B cell (primary cell): ENCODE results near the gene AKR1A1. TPM values are rescaled to one million over a fixed set of nuclear protein-coding genes. Genes with fewer than 3 reads are reported as not detected.

Source experiments
- ATAC-seq: fragments of 200-7000 bp; cut with Tn5 transposase; one replicate; pipeline ENCODE4 v1.10.0; 2021; ENCODE audit warnings: low read depth, mild to moderate bottlenecking, moderate number of reproducible peaks, moderate library complexity
- CTCF ChIA-PET: fragments of 350-600 bp; sonication (Branson Sonifier 250); formaldehyde crosslinking; loops from one replicate; lab custom pipeline; 2021; ENCODE audit warnings: antibody characterized with exemption, inconsistent platforms; lab: Charles Lee
- POLR2A ChIA-PET: fragments of 350-600 bp; sonication (Branson Sonifier 250); formaldehyde crosslinking; loops from one replicate; lab custom pipeline; 2021; ENCODE audit warnings: antibody characterized with exemption; lab: Charles Lee
- DNase-seq: peaks from one replicate; pipeline ENCODE4 v3.0.0; 2013
- H2AFZ ChIP-seq: 2 replicates; pipeline ENCODE4 v1.6.1; 2012; ENCODE audit warnings: mild to moderate bottlenecking, low read depth, low read length; ENCODE audit not compliant: insufficient read depth, poor library complexity, severe bottlenecking
- H3K27ac ChIP-seq, 2 donors: 1 replicate in 1 of 2; 2 replicates in 1 of 2; pipeline ENCODE4 v1.5.1; 2012 to 2013; ENCODE audit warnings: low read length in 2 of 2, mild to moderate bottlenecking in 2 of 2, moderate library complexity in 1 of 2
- H3K27me3 ChIP-seq, 4 experiments: fragments of 200-600 bp in 1 of 4; sonication (generic) in 1 of 4; replicated peaks in 1 of 4; 1 replicate in 2 of 4; 2 replicates in 2 of 4; pipeline versions ENCODE4 v1.6.1 to v1.7.0; 2013 to 2016; ENCODE audit warnings: low read length in 3 of 4, mild to moderate bottlenecking in 2 of 4, mixed read lengths in 1 of 4, moderate library complexity in 1 of 4; ENCODE audit not compliant: insufficient read depth in 4 of 4, control insufficient read depth in 3 of 4; ENCODE audit errors: control extremely low read depth in 1 of 4
- H3K36me3 ChIP-seq, 2 experiments: replicated peaks in 1 of 2; 1 replicate in 1 of 2; 2 replicates in 1 of 2; pipeline versions ENCODE4 v1.6.1 to v1.7.1; 2013; ENCODE audit warnings: low read length in 1 of 2; ENCODE audit not compliant: insufficient read depth in 2 of 2, control insufficient read depth in 1 of 2; ENCODE audit errors: control extremely low read depth in 1 of 2, extremely low read depth in 1 of 2
- H3K4me1 ChIP-seq, 2 donors: fragments of 200-600 bp in 1 of 2; sonication (generic) in 1 of 2; 1 replicate in 1 of 2; 2 replicates in 1 of 2; pipeline versions ENCODE4 v1.5.1 to v1.6.1; 2013 to 2017; ENCODE audit warnings: low read length in 2 of 2; ENCODE audit not compliant: control insufficient read depth in 2 of 2, insufficient read depth in 2 of 2
- H3K4me2 ChIP-seq: replicated peaks from 2 replicates; pipeline ENCODE3; 2012; ENCODE audit warnings: mild to moderate bottlenecking, low read depth, low read length; ENCODE audit not compliant: poor library complexity, severe bottlenecking
- H3K4me3 ChIP-seq, 5 experiments: fragments of 200-600 bp in 1 of 5; sonication (generic) in 1 of 5; 1 replicate in 3 of 5; 2 replicates in 2 of 5; pipeline versions ENCODE4 v1.5.1 to v1.7.0; 2011 to 2016; ENCODE audit warnings: low read length in 4 of 5, mild to moderate bottlenecking in 4 of 5, low read depth in 2 of 5, control low read depth in 1 of 5, moderate library complexity in 1 of 5; ENCODE audit not compliant: insufficient read depth in 1 of 5; ENCODE audit errors: control extremely low read depth in 1 of 5, extremely low read depth in 1 of 5
- H3K79me2 ChIP-seq: fragments of 200-600 bp; sonication (generic); one replicate; pipeline ENCODE4 v1.6.0; 2016; ENCODE audit warnings: low read length; ENCODE audit not compliant: control insufficient read depth, insufficient read depth
- H3K9ac ChIP-seq: fragments of 200-600 bp; sonication (generic); 2 replicates; pipeline ENCODE4 v1.6.1; 2017; ENCODE audit warnings: mild to moderate bottlenecking, low read length, moderate library complexity
- H3K9me3 ChIP-seq, 3 donors: one replicate each; pipeline versions ENCODE4 v1.6.1 to v1.7.1; 2013; ENCODE audit warnings: low read length in 2 of 3; ENCODE audit not compliant: control insufficient read depth in 2 of 3, insufficient read depth in 1 of 3; ENCODE audit errors: control extremely low read depth in 1 of 3
- H4K20me1 ChIP-seq: 2 replicates; pipeline ENCODE4 v1.6.0; 2012; ENCODE audit warnings: mild to moderate bottlenecking, low read length; ENCODE audit not compliant: insufficient read depth, control insufficient read depth, poor library complexity, severe bottlenecking
- H3K27ac Mint-ChIP-seq: one replicate; pipeline ENCODE4 v1.8.0; 2021; ENCODE audit warnings: mixed read lengths
- H3K27me3 Mint-ChIP-seq: one replicate; pipeline ENCODE4 v1.8.0; 2021; ENCODE audit warnings: mixed read lengths
- H3K4me1 Mint-ChIP-seq: one replicate; pipeline ENCODE4 v1.8.0; 2021; ENCODE audit warnings: mixed read lengths
- H3K4me3 Mint-ChIP-seq: one replicate; pipeline ENCODE4 v1.8.0; 2021; ENCODE audit warnings: mixed read lengths
- H3K9me3 Mint-ChIP-seq: one replicate; pipeline ENCODE4 v1.8.0; 2022; ENCODE audit warnings: mixed read lengths; ENCODE audit not compliant: insufficient read depth
- CTCF ChIP-seq: fragments of 200-600 bp; IDR thresholded peaks from one replicate; pipeline ENCODE4 v1.8.0; 2022; ENCODE audit warnings: antibody characterized with exemption, mild to moderate bottlenecking
- EZH2 ChIP-seq: IDR thresholded peaks from 2 replicates; pipeline ENCODE4 v1.6.1; 2012; ENCODE audit warnings: borderline replicate concordance, low read depth, mild to moderate bottlenecking, moderate library complexity, low read length; ENCODE audit not compliant: insufficient read depth, poor library complexity, severe bottlenecking
- WGBS: methylation state at CpG from one replicate; pipeline ENCODE4 v1.1.5; 2013; ENCODE audit warnings: missing lambda C conversion rate; ENCODE audit not compliant: insufficient coverage; 5-methylcytosine and 5-hydroxymethylcytosine counted together
- intact Hi-C: fragments of 100-400 bp; cut with micrococcal nuclease; formaldehyde crosslinking; loops from one replicate; pipeline ENCODE4 v1.10.0; 2022
- polyA plus RNA-seq: library from polyadenylated mRNA; depleted of rRNA; stranded (reverse); fragments of >200 nt; gene quantifications from 2 replicates; pipeline ENCODE4 v1.2.3, GENCODE V29; 2012
- total RNA-seq, 2 donors: library from RNA; stranded (reverse); fragments of 120-200 nt in 1 of 2; gene quantifications; 1 replicate in 1 of 2; 2 replicates in 1 of 2; pipeline versions ENCODE4 v1.2.3 to v1.2.4, GENCODE V29; 2013 to 2022

AKR1A1 gene
- total and polyA plus RNA-seq, 2 donors (not counting 1 experiment from before 2014, with no cell fraction given), result 145 to 163 TPM

GRCh38 chr1:45604239-45604638 lies 53.6 kb downstream of the AKR1A1 start:
- Histone ChIP-seq H3K4me1 (peaks cover 23 to 24% of the 10 kb centered on the region in 2 donors), H2AFZ (no peak overlapping the region), H3K4me2 (no peak overlapping the region), H3K9me3 (no peaks in the 10 kb centered on the region), H4K20me1 (peaks cover 24% of the 10 kb centered on the region), H3K4me3 (no peak overlapping the region), H3K36me3 (peaks cover 2 to 46% of the 10 kb centered on the region in 2 experiments), H3K79me2 (peaks cover 62% of the 10 kb centered on the region), H3K27me3 (no peaks in the 10 kb centered on the region), H3K9ac (no peak overlapping the region), H3K27ac (no peak overlapping the region)
- no CpG with 5 or more reads among the region's 2 CpGs for WGBS
- CTCF ChIA-PET, result no interaction called here
- Mint-ChIP-seq H3K27ac (no peak overlapping the region), H3K27me3 (no peaks in the 10 kb centered on the region), H3K4me1 (peaks cover 36% of the 10 kb centered on the region), H3K4me3 (no peak overlapping the region), H3K9me3 (no peaks in the 10 kb centered on the region)
- POLR2A ChIA-PET, result interaction anchor here (0.6 kb wide), 1 partner anchor 815 kb away, joined by 3 read pairs; no protein-coding TSS in a partner anchor
- TF ChIP-seq EZH2 (no peak), CTCF (no peak)
- ATAC-seq (no peak), DNase-seq (no peak)
- intact Hi-C loops, result no loop called here

- H3K4me1 Mint-ChIP-seq, result peaks cover 42% of the 10 kb centered on the region
- H3K4me1 ChIP-seq, result peaks cover 25 to 35% of the 10 kb centered on the region in 2 donors
- intact Hi-C loops, result no loop called here
- H3K4me3 Mint-ChIP-seq, result peak overlapping the region; percentile 31
- H4K20me1 ChIP-seq, result peaks cover 21% of the 10 kb centered on the region
- DNase-seq (peak; percentile 8), ATAC-seq (no peak)
- H3K9ac ChIP-seq, result no peak overlapping the region
- peaks cover 3 to 52% of the 10 kb centered on the region in 2 experiments for H3K36me3 ChIP-seq
- H3K9me3 Mint-ChIP-seq, result no peaks in the 10 kb centered on the region
- ChIA-PET POLR2A (interaction anchor here (0.7 to 1.5 kb wide), 2 partner anchors 21 to 22 kb away, joined by 7 to 11 read pairs; no protein-coding TSS in a partner anchor), CTCF (no interaction called here)
- H2AFZ ChIP-seq, result no peak overlapping the region
- H3K27me3 ChIP-seq, result no peaks in the 10 kb centered on the region
- 54% methylated on average over 5 of the region's 6 CpGs for WGBS
- TF ChIP-seq CTCF, result no peak
- no peak for TF ChIP-seq EZH2
- no peak overlapping the region for H3K4me3 ChIP-seq
- peak overlapping the region in 1 of 2 donors; percentile 72 for H3K27ac ChIP-seq
- peaks cover 47% of the 10 kb centered on the region for H3K79me2 ChIP-seq
- H3K4me2 ChIP-seq, result no peak overlapping the region
- no peaks in the 10 kb centered on the region for H3K9me3 ChIP-seq
- no peaks in the 10 kb centered on the region for H3K27me3 Mint-ChIP-seq
- H3K27ac Mint-ChIP-seq, result peak overlapping the region; percentile 62
These were observed 56.9 kb downstream of the AKR1A1 start for GRCh38 chr1:45607404-45608074.
